SK-N-SH (cell line): ENCODE results near the gene ALB.

Experiments
- FOSL2 ChIP-seq: IDR thresholded peaks from 2 replicates; pipeline ENCODE4 v1.4.0; 2012; ENCODE audit warnings: low read depth, mild to moderate bottlenecking, moderate library complexity, borderline replicate concordance
- MXI1 ChIP-seq: IDR thresholded peaks from 2 replicates; pipeline ENCODE4 v1.6.1; 2012; ENCODE audit warnings: mild to moderate bottlenecking, low read depth, low read length, improper control_type of control experiment
- NFIC ChIP-seq: IDR thresholded peaks from 2 replicates; pipeline ENCODE4 v1.4.0; 2012; ENCODE audit warnings: borderline replicate concordance
- POLR2AphosphoS5 ChIP-seq: IDR thresholded peaks from 2 replicates; pipeline ENCODE4 v1.6.1; 2012; ENCODE audit warnings: low read depth, low read length
- RAD21 ChIP-seq: IDR thresholded peaks from 2 replicates; pipeline ENCODE4 v1.6.1; 2012; ENCODE audit warnings: mild to moderate bottlenecking, low read length
- RCOR1 ChIP-seq: fragments of 150-350 bp; IDR thresholded peaks from 2 replicates; pipeline ENCODE4 v1.6.1; 2017; ENCODE audit warnings: antibody characterized with exemption, low read length
- SMC3 ChIP-seq: IDR thresholded peaks from 2 replicates; pipeline ENCODE4 v1.6.1; 2012; ENCODE audit warnings: low read depth, low read length, improper control_type of control experiment
- TAF1 ChIP-seq: IDR thresholded peaks from 2 replicates; pipeline ENCODE4 v1.6.1; 2012; ENCODE audit warnings: low read depth, mild to moderate bottlenecking, low read length, moderate library complexity, borderline replicate concordance
- TCF12 ChIP-seq: IDR thresholded peaks from 2 replicates; pipeline ENCODE4 v1.4.0; 2012
- TEAD4 ChIP-seq: IDR thresholded peaks from 2 replicates; pipeline ENCODE4 v1.4.0; 2012; ENCODE audit warnings: mild to moderate bottlenecking, borderline replicate concordance; ENCODE audit not compliant: insufficient read depth
- TF ChIP-seq, protein P1 (sequence below): IDR thresholded peaks from 2 replicates; pipeline ENCODE4 v1.6.1; 2012; ENCODE audit warnings: mild to moderate bottlenecking, low read depth, low read length, moderate library complexity
- TF ChIP-seq, protein P2 (sequence below): fragments of 200-600 bp; sonication (generic); IDR thresholded peaks from 2 replicates; pipeline ENCODE4 v1.6.1; 2017; ENCODE audit warnings: antibody characterized with exemption, mild to moderate bottlenecking, moderate library complexity
- TF ChIP-seq, protein P3 (sequence below): fragments of 150-350 bp; IDR thresholded peaks from 2 replicates; pipeline ENCODE4 v1.6.1; 2016; ENCODE audit warnings: mild to moderate bottlenecking, low read depth, low read length
- TF ChIP-seq, protein P4 (sequence below): IDR thresholded peaks from 2 replicates; pipeline ENCODE4 v1.4.0; 2012; ENCODE audit warnings: low read depth, borderline replicate concordance

DNA sequence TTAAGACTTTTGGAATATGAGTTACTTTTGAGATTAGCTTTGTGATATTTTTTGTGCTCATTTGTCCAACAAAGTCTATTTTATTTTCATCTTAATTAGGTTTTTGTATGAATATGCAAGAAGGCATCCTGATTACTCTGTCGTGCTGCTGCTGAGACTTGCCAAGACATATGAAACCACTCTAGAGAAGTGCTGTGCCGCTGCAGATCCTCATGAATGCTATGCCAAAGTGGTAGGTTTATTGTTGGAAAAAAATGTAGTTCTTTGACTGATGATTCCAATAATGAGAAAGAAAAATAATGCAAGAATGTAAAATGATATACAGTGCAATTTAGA lies 10.8 kb downstream of the ALB start:
- TF ChIP-seq, protein P1, sequence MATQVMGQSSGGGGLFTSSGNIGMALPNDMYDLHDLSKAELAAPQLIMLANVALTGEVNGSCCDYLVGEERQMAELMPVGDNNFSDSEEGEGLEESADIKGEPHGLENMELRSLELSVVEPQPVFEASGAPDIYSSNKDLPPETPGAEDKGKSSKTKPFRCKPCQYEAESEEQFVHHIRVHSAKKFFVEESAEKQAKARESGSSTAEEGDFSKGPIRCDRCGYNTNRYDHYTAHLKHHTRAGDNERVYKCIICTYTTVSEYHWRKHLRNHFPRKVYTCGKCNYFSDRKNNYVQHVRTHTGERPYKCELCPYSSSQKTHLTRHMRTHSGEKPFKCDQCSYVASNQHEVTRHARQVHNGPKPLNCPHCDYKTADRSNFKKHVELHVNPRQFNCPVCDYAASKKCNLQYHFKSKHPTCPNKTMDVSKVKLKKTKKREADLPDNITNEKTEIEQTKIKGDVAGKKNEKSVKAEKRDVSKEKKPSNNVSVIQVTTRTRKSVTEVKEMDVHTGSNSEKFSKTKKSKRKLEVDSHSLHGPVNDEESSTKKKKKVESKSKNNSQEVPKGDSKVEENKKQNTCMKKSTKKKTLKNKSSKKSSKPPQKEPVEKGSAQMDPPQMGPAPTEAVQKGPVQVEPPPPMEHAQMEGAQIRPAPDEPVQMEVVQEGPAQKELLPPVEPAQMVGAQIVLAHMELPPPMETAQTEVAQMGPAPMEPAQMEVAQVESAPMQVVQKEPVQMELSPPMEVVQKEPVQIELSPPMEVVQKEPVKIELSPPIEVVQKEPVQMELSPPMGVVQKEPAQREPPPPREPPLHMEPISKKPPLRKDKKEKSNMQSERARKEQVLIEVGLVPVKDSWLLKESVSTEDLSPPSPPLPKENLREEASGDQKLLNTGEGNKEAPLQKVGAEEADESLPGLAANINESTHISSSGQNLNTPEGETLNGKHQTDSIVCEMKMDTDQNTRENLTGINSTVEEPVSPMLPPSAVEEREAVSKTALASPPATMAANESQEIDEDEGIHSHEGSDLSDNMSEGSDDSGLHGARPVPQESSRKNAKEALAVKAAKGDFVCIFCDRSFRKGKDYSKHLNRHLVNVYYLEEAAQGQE, result no peak
- TF ChIP-seq RCOR1 (no peak), POLR2AphosphoS5 (no peak), TCF12 (no peak), MXI1 (no peak), NFIC (no peak), SMC3 (no peak), RAD21 (no peak), TEAD4 (no peak), FOSL2 (no peak), TAF1 (no peak)
- TF ChIP-seq, protein P2, sequence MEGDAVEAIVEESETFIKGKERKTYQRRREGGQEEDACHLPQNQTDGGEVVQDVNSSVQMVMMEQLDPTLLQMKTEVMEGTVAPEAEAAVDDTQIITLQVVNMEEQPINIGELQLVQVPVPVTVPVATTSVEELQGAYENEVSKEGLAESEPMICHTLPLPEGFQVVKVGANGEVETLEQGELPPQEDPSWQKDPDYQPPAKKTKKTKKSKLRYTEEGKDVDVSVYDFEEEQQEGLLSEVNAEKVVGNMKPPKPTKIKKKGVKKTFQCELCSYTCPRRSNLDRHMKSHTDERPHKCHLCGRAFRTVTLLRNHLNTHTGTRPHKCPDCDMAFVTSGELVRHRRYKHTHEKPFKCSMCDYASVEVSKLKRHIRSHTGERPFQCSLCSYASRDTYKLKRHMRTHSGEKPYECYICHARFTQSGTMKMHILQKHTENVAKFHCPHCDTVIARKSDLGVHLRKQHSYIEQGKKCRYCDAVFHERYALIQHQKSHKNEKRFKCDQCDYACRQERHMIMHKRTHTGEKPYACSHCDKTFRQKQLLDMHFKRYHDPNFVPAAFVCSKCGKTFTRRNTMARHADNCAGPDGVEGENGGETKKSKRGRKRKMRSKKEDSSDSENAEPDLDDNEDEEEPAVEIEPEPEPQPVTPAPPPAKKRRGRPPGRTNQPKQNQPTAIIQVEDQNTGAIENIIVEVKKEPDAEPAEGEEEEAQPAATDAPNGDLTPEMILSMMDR, result no peak
- TF ChIP-seq, protein P3, sequence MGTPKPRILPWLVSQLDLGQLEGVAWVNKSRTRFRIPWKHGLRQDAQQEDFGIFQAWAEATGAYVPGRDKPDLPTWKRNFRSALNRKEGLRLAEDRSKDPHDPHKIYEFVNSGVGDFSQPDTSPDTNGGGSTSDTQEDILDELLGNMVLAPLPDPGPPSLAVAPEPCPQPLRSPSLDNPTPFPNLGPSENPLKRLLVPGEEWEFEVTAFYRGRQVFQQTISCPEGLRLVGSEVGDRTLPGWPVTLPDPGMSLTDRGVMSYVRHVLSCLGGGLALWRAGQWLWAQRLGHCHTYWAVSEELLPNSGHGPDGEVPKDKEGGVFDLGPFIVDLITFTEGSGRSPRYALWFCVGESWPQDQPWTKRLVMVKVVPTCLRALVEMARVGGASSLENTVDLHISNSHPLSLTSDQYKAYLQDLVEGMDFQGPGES, result no peak
- TF ChIP-seq, protein P4, sequence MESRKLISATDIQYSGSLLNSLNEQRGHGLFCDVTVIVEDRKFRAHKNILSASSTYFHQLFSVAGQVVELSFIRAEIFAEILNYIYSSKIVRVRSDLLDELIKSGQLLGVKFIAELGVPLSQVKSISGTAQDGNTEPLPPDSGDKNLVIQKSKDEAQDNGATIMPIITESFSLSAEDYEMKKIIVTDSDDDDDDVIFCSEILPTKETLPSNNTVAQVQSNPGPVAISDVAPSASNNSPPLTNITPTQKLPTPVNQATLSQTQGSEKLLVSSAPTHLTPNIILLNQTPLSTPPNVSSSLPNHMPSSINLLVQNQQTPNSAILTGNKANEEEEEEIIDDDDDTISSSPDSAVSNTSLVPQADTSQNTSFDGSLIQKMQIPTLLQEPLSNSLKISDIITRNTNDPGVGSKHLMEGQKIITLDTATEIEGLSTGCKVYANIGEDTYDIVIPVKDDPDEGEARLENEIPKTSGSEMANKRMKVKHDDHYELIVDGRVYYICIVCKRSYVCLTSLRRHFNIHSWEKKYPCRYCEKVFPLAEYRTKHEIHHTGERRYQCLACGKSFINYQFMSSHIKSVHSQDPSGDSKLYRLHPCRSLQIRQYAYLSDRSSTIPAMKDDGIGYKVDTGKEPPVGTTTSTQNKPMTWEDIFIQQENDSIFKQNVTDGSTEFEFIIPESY, result no peak
